Breast epithelium (tissue), 3 donors: ENCODE measurements around the gene RUNDC3A.

ENCODE experiments used
- CTCF ChIP-seq, 3 donors: fragments of 450-650 bp; IDR thresholded peaks; one replicate each; pipeline ENCODE4 v1.5.1; 2016 to 2017; ENCODE audit warnings: antibody characterized with exemption in 3 of 3, mild to moderate bottlenecking in 3 of 3, moderate library complexity in 3 of 3
- POLR2AphosphoS5 ChIP-seq, 3 donors: sonication (generic); formaldehyde crosslinking; IDR thresholded peaks; one replicate each; pipeline ENCODE4 v1.6.1; 2017; ENCODE audit warnings: antibody characterized with exemption in 3 of 3

GRCh38 chr17:44334727-44335126 is 26.3 kb downstream of the RUNDC3A start:
- TF ChIP-seq CTCF (IDR thresholded peaks at IDR 0.05) (no peak), POLR2AphosphoS5 (IDR thresholded peaks at IDR 0.05) (no peak)
